Measurements from ENCODE around the gene GTF2H4. TPM values are rescaled to one million over a fixed set of nuclear protein-coding genes. Genes with fewer than 3 reads are reported as not detected.
"Not testable (repeated sequence)": the region's sequence is repeated elsewhere in the genome, so short reads cannot be mapped to it uniquely, and the experiment has no call there.

The GTF2H4 gene
- total and polyA plus RNA-seq, 2 experiments from 2014 or later = 13.6 to 15.2 TPM

GRCh38 chr6:30901436-30901835 is 6.6 kb upstream of the GTF2H4 start:
- H3K9me2 ChIP-seq (replicated peaks; ENCODE audit: insufficient read depth) = no peaks in the 10 kb centered on the region
- no peaks in the 10 kb centered on the region for H3K27me3 ChIP-seq
- no peak overlapping the region for H3K27ac ChIP-seq
- no peak overlapping the region for H3K4me2 ChIP-seq
- H3K36me3 ChIP-seq (replicated peaks; ENCODE audit: insufficient read depth, low read depth) = no peaks in the 10 kb centered on the region
- no peaks in the 10 kb centered on the region for H3K9me3 ChIP-seq (ENCODE audit: low read depth)
- TF ChIP-seq CTCF (IDR thresholded peaks at IDR 0.05; ENCODE audit: poor library complexity) (no peak), EZH2 (IDR thresholded peaks at IDR 0.05; ENCODE audit: borderline replicate concordance) (no peak)
- no peaks in the 10 kb centered on the region for H3K79me2 ChIP-seq
- H2AFZ ChIP-seq = no peak overlapping the region
- no peak for DNase-seq (ENCODE audit: low spot score)
- H4K20me1 ChIP-seq (ENCODE audit: insufficient read depth, poor library complexity, severe bottlenecking) = no peaks in the 10 kb centered on the region
- H3K4me3 ChIP-seq = no peak overlapping the region
- H3K4me1 ChIP-seq (ENCODE audit: insufficient read depth) = no peaks in the 10 kb centered on the region

GRCh38 chr6:30902196-30902595 is 5.8 kb upstream of the GTF2H4 start:
- not testable (repeated sequence) for H2AFZ ChIP-seq; H3K4me1 ChIP-seq (ENCODE audit: insufficient read depth); H3K4me2 ChIP-seq; DNase-seq (ENCODE audit: low spot score); H3K9me3 ChIP-seq (ENCODE audit: low read depth); H4K20me1 ChIP-seq (ENCODE audit: insufficient read depth, poor library complexity, severe bottlenecking); H3K79me2 ChIP-seq; H3K9me2 ChIP-seq (replicated peaks; ENCODE audit: insufficient read depth); H3K27ac ChIP-seq; H3K4me3 ChIP-seq; H3K27me3 ChIP-seq; H3K36me3 ChIP-seq (replicated peaks; ENCODE audit: insufficient read depth, low read depth)
- 78% methylated on average over 9 of the region's 9 CpGs for WGBS (ENCODE audit: low lambda C conversion rate, missing lambda C conversion rate)

GRCh38 chr6:30902709-30903108 is 5.3 kb upstream of the GTF2H4 start:
- 63% methylated on average over 5 of the region's 5 CpGs for WGBS (ENCODE audit: low lambda C conversion rate, missing lambda C conversion rate)
- Histone ChIP-seq H3K4me1 (ENCODE audit: insufficient read depth) (no peaks in the 10 kb centered on the region), H3K4me3 (no peak overlapping the region), H2AFZ (no peak overlapping the region), H4K20me1 (ENCODE audit: insufficient read depth, poor library complexity, severe bottlenecking) (no peaks in the 10 kb centered on the region), H3K4me2 (no peak overlapping the region), H3K9me2 (replicated peaks; ENCODE audit: insufficient read depth) (no peaks in the 10 kb centered on the region), H3K27me3 (no peaks in the 10 kb centered on the region), H3K36me3 (replicated peaks; ENCODE audit: insufficient read depth, low read depth) (no peaks in the 10 kb centered on the region), H3K79me2 (no peaks in the 10 kb centered on the region), H3K9me3 (ENCODE audit: low read depth) (no peaks in the 10 kb centered on the region), H3K27ac (no peak overlapping the region)
- no peak for DNase-seq (ENCODE audit: low spot score)
- TF ChIP-seq CTCF (IDR thresholded peaks at IDR 0.05; ENCODE audit: poor library complexity) = no peak
- no peak for TF ChIP-seq EZH2 (IDR thresholded peaks at IDR 0.05; ENCODE audit: borderline replicate concordance)
- no peak for TF ChIP-seq EZH2phosphoT487 (IDR thresholded peaks at IDR 0.05; ENCODE audit: low read depth, severe bottlenecking, unreplicated experiment)

- Histone ChIP-seq H3K27ac (no peak overlapping the region), H3K4me2 (no peak overlapping the region), H3K27me3 (no peaks in the 10 kb centered on the region), H3K4me3 (no peak overlapping the region), H2AFZ (no peak overlapping the region), H3K79me2 (no peaks in the 10 kb centered on the region), H3K4me1 (ENCODE audit: insufficient read depth) (no peaks in the 10 kb centered on the region), H3K36me3 (replicated peaks; ENCODE audit: insufficient read depth, low read depth) (no peaks in the 10 kb centered on the region), H3K9me3 (ENCODE audit: low read depth) (no peaks in the 10 kb centered on the region), H4K20me1 (ENCODE audit: insufficient read depth, poor library complexity, severe bottlenecking) (no peaks in the 10 kb centered on the region), H3K9me2 (replicated peaks; ENCODE audit: insufficient read depth) (no peaks in the 10 kb centered on the region)
- TF ChIP-seq CTCF (IDR thresholded peaks at IDR 0.05; ENCODE audit: poor library complexity) (no peak), EZH2phosphoT487 (IDR thresholded peaks at IDR 0.05; ENCODE audit: low read depth, severe bottlenecking, unreplicated experiment) (no peak), EZH2 (IDR thresholded peaks at IDR 0.05; ENCODE audit: borderline replicate concordance) (no peak)
- WGBS (ENCODE audit: low lambda C conversion rate, missing lambda C conversion rate) = 93% methylated on average over 4 of the region's 4 CpGs
- no peak for DNase-seq (ENCODE audit: low spot score)
Measured at GRCh38 chr6:30903236-30903635, 4.8 kb upstream of the GTF2H4 start.

GRCh38 chr6:30907290-30907757 is 683 bp upstream of the GTF2H4 start:
- H3K9me2 ChIP-seq (replicated peaks; ENCODE audit: insufficient read depth); H3K4me1 ChIP-seq (ENCODE audit: insufficient read depth); H3K9me3 ChIP-seq (ENCODE audit: low read depth); H4K20me1 ChIP-seq (ENCODE audit: insufficient read depth, poor library complexity, severe bottlenecking); H3K27me3 ChIP-seq; H3K36me3 ChIP-seq (replicated peaks; ENCODE audit: insufficient read depth, low read depth): not testable (repeated sequence)
- H3K27ac ChIP-seq = peak overlapping the region; percentile 40
- peak overlapping the region; percentile 63 for H2AFZ ChIP-seq
- 46% methylated on average over 16 of the region's 16 CpGs for WGBS (ENCODE audit: low lambda C conversion rate, missing lambda C conversion rate)
- peaks cover 13% of the 10 kb centered on the region for H3K79me2 ChIP-seq
- DNase-seq (ENCODE audit: low spot score) = peak; percentile 39
- peak overlapping the region; percentile 45 for H3K4me3 ChIP-seq
- peak overlapping the region; percentile 76 for H3K4me2 ChIP-seq

All from hepatocyte (in vitro differentiated cells).